Measurements from ENCODE around the gene GRAP. TPM values are rescaled to one million over a fixed set of nuclear protein-coding genes. Genes with fewer than 3 reads are reported as not detected.

The GRAP gene
- total RNA-seq, 1 experiment from 2014 or later = 29.9 TPM

GRCh38 chr17:19017401-19017800 is 29.4 kb downstream of the GRAP start:
- H3K4me3 ChIP-seq (ENCODE audit: low read length) = no peak overlapping the region
- H3K9ac ChIP-seq (ENCODE audit: low read length) = no peak overlapping the region
- H3K36me3 ChIP-seq (ENCODE audit: insufficient read depth, low read length) = no peaks in the 10 kb centered on the region
- no peak overlapping the region for H3K4me2 ChIP-seq (ENCODE audit: low read depth, low read length, poor library complexity, severe bottlenecking)
- no peak overlapping the region for H3K27ac ChIP-seq (ENCODE audit: low read length)
- H3K4me1 ChIP-seq (ENCODE audit: low read length) = no peaks in the 10 kb centered on the region; the same call in 1 of the 2 replicates
- no peaks in the 10 kb centered on the region for H3K9me2 ChIP-seq (replicated peaks; ENCODE audit: insufficient read depth, low read length)
- H2AFZ ChIP-seq (ENCODE audit: low read length) = no peak overlapping the region
- no peak for DNase-seq
- H3K79me2 ChIP-seq (ENCODE audit: low read length) = no peaks in the 10 kb centered on the region
- H4K20me1 ChIP-seq (ENCODE audit: insufficient read depth, low read depth, low read length) = no peaks in the 10 kb centered on the region
- no peaks in the 10 kb centered on the region for H3K27me3 ChIP-seq (ENCODE audit: low read length)
- no peaks in the 10 kb centered on the region for H3K9me3 ChIP-seq (ENCODE audit: low read length)

DNA sequence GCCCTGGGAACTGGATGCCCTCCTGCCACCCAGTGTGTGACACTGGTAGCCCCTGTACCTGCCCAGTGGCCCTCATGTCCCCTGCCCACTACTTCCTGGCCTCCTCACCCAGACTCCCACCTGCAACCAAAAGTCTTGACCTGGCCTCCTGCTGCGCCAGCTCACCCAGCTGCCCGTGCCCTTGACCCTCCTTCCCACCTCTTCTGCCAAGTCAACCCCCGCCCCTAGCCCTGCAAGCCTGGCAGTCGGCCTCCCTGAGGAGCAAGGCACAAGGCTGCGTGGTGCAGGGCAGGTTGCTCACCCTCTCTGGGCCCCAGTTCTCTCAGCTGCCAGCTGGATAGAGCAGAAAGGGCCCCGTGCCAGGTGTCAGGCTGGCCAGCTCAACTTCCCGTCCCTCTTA is 29.9 kb downstream of the GRAP start:
- Histone ChIP-seq H2AFZ (ENCODE audit: low read length) (no peak overlapping the region), H3K79me2 (ENCODE audit: low read length) (no peaks in the 10 kb centered on the region), H3K27me3 (ENCODE audit: low read length) (no peaks in the 10 kb centered on the region), H3K9me3 (ENCODE audit: low read length) (no peaks in the 10 kb centered on the region), H3K4me1 (ENCODE audit: low read length) (no peaks in the 10 kb centered on the region; the same call in 1 of the 2 replicates), H3K9me2 (replicated peaks; ENCODE audit: insufficient read depth, low read length) (no peaks in the 10 kb centered on the region), H3K27ac (ENCODE audit: low read length) (no peak overlapping the region), H3K36me3 (ENCODE audit: insufficient read depth, low read length) (no peaks in the 10 kb centered on the region), H3K4me3 (ENCODE audit: low read length) (no peak overlapping the region), H4K20me1 (ENCODE audit: insufficient read depth, low read depth, low read length) (no peaks in the 10 kb centered on the region), H3K4me2 (ENCODE audit: low read depth, low read length, poor library complexity, severe bottlenecking) (no peak overlapping the region), H3K9ac (ENCODE audit: low read length) (no peak overlapping the region)
- no peak for DNase-seq

- no peaks in the 10 kb centered on the region for H4K20me1 ChIP-seq (ENCODE audit: insufficient read depth, low read depth, low read length)
- no peak overlapping the region for H3K9ac ChIP-seq (ENCODE audit: low read length)
- no peaks in the 10 kb centered on the region for H3K9me3 ChIP-seq (ENCODE audit: low read length)
- H3K4me3 ChIP-seq (ENCODE audit: low read length) = no peak overlapping the region
- H3K27ac ChIP-seq (ENCODE audit: low read length) = no peak overlapping the region
- H3K79me2 ChIP-seq (ENCODE audit: low read length) = no peaks in the 10 kb centered on the region
- DNase-seq = no peak
- H3K4me2 ChIP-seq (ENCODE audit: low read depth, low read length, poor library complexity, severe bottlenecking) = no peak overlapping the region
- H3K27me3 ChIP-seq (ENCODE audit: low read length) = no peaks in the 10 kb centered on the region
- no peaks in the 10 kb centered on the region for H3K9me2 ChIP-seq (replicated peaks; ENCODE audit: insufficient read depth, low read length)
- H3K4me1 ChIP-seq (ENCODE audit: low read length) = no peaks in the 10 kb centered on the region; the same call in 1 of the 2 replicates
- no peak overlapping the region for H2AFZ ChIP-seq (ENCODE audit: low read length)
- no peaks in the 10 kb centered on the region for H3K36me3 ChIP-seq (ENCODE audit: insufficient read depth, low read length)
These were observed 30.5 kb downstream of the GRAP start for GRCh38 chr17:19016297-19016696.

DNA sequence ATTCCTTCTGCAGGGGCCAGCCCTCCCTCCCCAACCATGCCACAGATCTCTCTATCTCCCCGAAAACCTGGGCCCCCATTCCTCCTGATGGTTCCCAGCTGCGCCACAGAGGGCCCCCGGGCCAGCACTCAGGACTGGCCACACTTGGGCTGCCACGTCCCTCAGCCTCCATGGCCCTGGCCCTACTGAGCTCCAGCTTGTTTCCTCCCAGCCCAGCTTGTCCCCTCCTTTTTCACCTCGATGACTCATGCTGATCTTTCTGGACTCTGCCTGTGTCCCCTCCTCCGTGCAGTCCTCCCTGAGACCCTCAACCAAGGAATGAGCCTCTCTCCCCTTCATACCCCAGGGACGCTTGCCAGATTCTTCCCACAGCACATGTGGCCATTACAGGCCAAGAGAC is 31.3 kb downstream of the GRAP start:
- Histone ChIP-seq H3K9ac (ENCODE audit: low read length) (no peak overlapping the region), H3K4me2 (ENCODE audit: low read depth, low read length, poor library complexity, severe bottlenecking) (no peak overlapping the region)

DNA sequence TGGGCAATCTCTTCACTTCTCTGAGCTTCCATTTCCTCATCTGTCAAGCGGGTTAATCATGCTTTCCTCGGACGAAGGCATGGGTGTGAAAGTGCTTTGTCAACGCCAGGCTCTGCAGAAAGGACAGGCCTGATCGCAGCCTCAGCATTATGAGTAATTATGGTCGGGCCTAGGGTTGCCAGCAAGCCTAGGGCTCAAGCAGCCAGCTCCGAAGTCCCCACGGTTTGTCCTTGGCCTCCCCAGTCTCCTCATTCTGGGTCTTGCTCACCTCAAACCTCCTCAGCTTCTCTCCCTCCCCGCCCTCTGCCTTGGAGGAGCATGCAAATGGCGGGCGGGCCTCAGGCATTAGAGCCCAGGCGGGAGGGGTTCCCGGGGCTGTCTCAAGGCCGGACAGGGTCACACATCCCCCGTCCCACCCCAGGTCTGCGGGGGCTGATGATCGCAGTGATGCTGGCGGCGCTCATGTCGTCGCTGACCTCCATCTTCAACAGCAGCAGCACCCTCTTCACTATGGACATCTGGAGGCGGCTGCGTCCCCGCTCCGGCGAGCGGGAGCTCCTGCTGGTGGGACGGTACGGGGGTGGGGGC is 32.0 kb downstream of the GRAP start:
- Histone ChIP-seq H3K36me3 (ENCODE audit: insufficient read depth, low read length) (no peaks in the 10 kb centered on the region), H3K9me2 (replicated peaks; ENCODE audit: insufficient read depth, low read length) (no peaks in the 10 kb centered on the region), H3K79me2 (ENCODE audit: low read length) (no peaks in the 10 kb centered on the region), H3K4me2 (ENCODE audit: low read depth, low read length, poor library complexity, severe bottlenecking) (no peak overlapping the region), H2AFZ (ENCODE audit: low read length) (no peak overlapping the region), H3K9me3 (ENCODE audit: low read length) (no peaks in the 10 kb centered on the region), H3K4me3 (ENCODE audit: low read length) (no peak overlapping the region), H3K9ac (ENCODE audit: low read length) (no peak overlapping the region), H3K27me3 (ENCODE audit: low read length) (no peaks in the 10 kb centered on the region), H3K27ac (ENCODE audit: low read length) (no peak overlapping the region), H4K20me1 (ENCODE audit: insufficient read depth, low read depth, low read length) (no peaks in the 10 kb centered on the region), H3K4me1 (ENCODE audit: low read length) (no peaks in the 10 kb centered on the region; the same call in 1 of the 2 replicates)
- peak; percentile 50 for DNase-seq

More for the DNA sequence above, 31.3 kb downstream of the GRAP start:
- H3K27me3 ChIP-seq (ENCODE audit: low read length) = no peaks in the 10 kb centered on the region
- no peak overlapping the region for H3K27ac ChIP-seq (ENCODE audit: low read length)
- H3K36me3 ChIP-seq (ENCODE audit: insufficient read depth, low read length) = no peaks in the 10 kb centered on the region
- H2AFZ ChIP-seq (ENCODE audit: low read length) = no peak overlapping the region
- no peaks in the 10 kb centered on the region for H3K79me2 ChIP-seq (ENCODE audit: low read length)
- no peak overlapping the region for H3K4me3 ChIP-seq (ENCODE audit: low read length)
- no peaks in the 10 kb centered on the region for H4K20me1 ChIP-seq (ENCODE audit: insufficient read depth, low read depth, low read length)
- no peaks in the 10 kb centered on the region; the same call in 1 of the 2 replicates for H3K4me1 ChIP-seq (ENCODE audit: low read length)
- H3K9me3 ChIP-seq (ENCODE audit: low read length) = no peaks in the 10 kb centered on the region
- H3K9me2 ChIP-seq (replicated peaks; ENCODE audit: insufficient read depth, low read length) = no peaks in the 10 kb centered on the region
- DNase-seq = no peak

- H3K9me2 ChIP-seq (replicated peaks; ENCODE audit: insufficient read depth, low read length) = no peaks in the 10 kb centered on the region
- H3K4me2 ChIP-seq (ENCODE audit: low read depth, low read length, poor library complexity, severe bottlenecking) = no peak overlapping the region
- H3K9me3 ChIP-seq (ENCODE audit: low read length) = no peaks in the 10 kb centered on the region
- H3K27ac ChIP-seq (ENCODE audit: low read length) = no peak overlapping the region
- no peaks in the 10 kb centered on the region for H4K20me1 ChIP-seq (ENCODE audit: insufficient read depth, low read depth, low read length)
- no peaks in the 10 kb centered on the region for H3K4me1 ChIP-seq (ENCODE audit: low read length)
- no peaks in the 10 kb centered on the region for H3K36me3 ChIP-seq (ENCODE audit: insufficient read depth, low read length)
- H3K79me2 ChIP-seq (ENCODE audit: low read length) = no peaks in the 10 kb centered on the region
- DNase-seq = no peak
- no peak overlapping the region for H3K9ac ChIP-seq (ENCODE audit: low read length)
- no peak overlapping the region for H2AFZ ChIP-seq (ENCODE audit: low read length)
- no peak overlapping the region for H3K4me3 ChIP-seq (ENCODE audit: low read length)
- no peaks in the 10 kb centered on the region for H3K27me3 ChIP-seq (ENCODE audit: low read length)
These were observed 32.7 kb downstream of the GRAP start for GRCh38 chr17:19013806-19014627.

- Histone ChIP-seq H2AFZ (ENCODE audit: low read length) (no peak overlapping the region), H3K27me3 (ENCODE audit: low read length) (no peaks in the 10 kb centered on the region), H3K9me3 (ENCODE audit: low read length) (no peaks in the 10 kb centered on the region), H4K20me1 (ENCODE audit: insufficient read depth, low read depth, low read length) (no peaks in the 10 kb centered on the region), H3K27ac (ENCODE audit: low read length) (no peak overlapping the region), H3K9me2 (replicated peaks; ENCODE audit: insufficient read depth, low read length) (no peaks in the 10 kb centered on the region), H3K9ac (ENCODE audit: low read length) (no peak overlapping the region), H3K4me3 (ENCODE audit: low read length) (no peak overlapping the region), H3K36me3 (ENCODE audit: insufficient read depth, low read length) (no peaks in the 10 kb centered on the region), H3K4me2 (ENCODE audit: low read depth, low read length, poor library complexity, severe bottlenecking) (no peak overlapping the region), H3K4me1 (ENCODE audit: low read length) (no peaks in the 10 kb centered on the region), H3K79me2 (ENCODE audit: low read length) (no peaks in the 10 kb centered on the region)
- DNase-seq = no peak
These were observed 33.5 kb downstream of the GRAP start for GRCh38 chr17:19013226-19013625.

GRCh38 chr17:19012171-19013080 is 34.3 kb downstream of the GRAP start:
- H3K36me3 ChIP-seq (ENCODE audit: insufficient read depth, low read length) = no peaks in the 10 kb centered on the region
- no peak overlapping the region for H3K4me3 ChIP-seq (ENCODE audit: low read length)
- H3K27ac ChIP-seq (ENCODE audit: low read length) = no peak overlapping the region
- no peaks in the 10 kb centered on the region for H3K4me1 ChIP-seq (ENCODE audit: low read length)
- no peaks in the 10 kb centered on the region for H3K9me3 ChIP-seq (ENCODE audit: low read length)
- no peak for DNase-seq
- no peak overlapping the region for H3K9ac ChIP-seq (ENCODE audit: low read length)
- no peak overlapping the region for H3K4me2 ChIP-seq (ENCODE audit: low read depth, low read length, poor library complexity, severe bottlenecking)
- no peaks in the 10 kb centered on the region for H3K79me2 ChIP-seq (ENCODE audit: low read length)
- H2AFZ ChIP-seq (ENCODE audit: low read length) = peak overlapping the region; percentile 23; the same call in 1 of the 2 replicates
- no peaks in the 10 kb centered on the region for H3K9me2 ChIP-seq (replicated peaks; ENCODE audit: insufficient read depth, low read length)
- no peaks in the 10 kb centered on the region for H3K27me3 ChIP-seq (ENCODE audit: low read length)
- H4K20me1 ChIP-seq (ENCODE audit: insufficient read depth, low read depth, low read length) = no peaks in the 10 kb centered on the region

Data from Karpas-422 (cell line).